ENCODE results near the gene RASAL2. TPM values are rescaled to one million over a fixed set of nuclear protein-coding genes. Genes with fewer than 3 reads are reported as not detected.

The RASAL2 gene
- total RNA-seq, 1 experiment from 2014 or later = 56.9 TPM

GRCh38 chr1:178485541-178485981 lies 391.7 kb downstream of the RASAL2 start:
- Mint-ChIP-seq H3K27me3 (ENCODE audit: insufficient read depth, unreplicated experiment) (no peaks in the 10 kb centered on the region), H3K9me3 (ENCODE audit: unreplicated experiment) (no peaks in the 10 kb centered on the region), H3K4me1 (ENCODE audit: insufficient read depth, unreplicated experiment) (no peaks in the 10 kb centered on the region), H3K27ac (ENCODE audit: low read depth, unreplicated experiment) (peak overlapping the region; percentile 1), H3K4me3 (ENCODE audit: unreplicated experiment) (no peak overlapping the region), H3K36me3 (ENCODE audit: insufficient read depth, unreplicated experiment) (peaks cover 15% of the 10 kb centered on the region)
- BruUV-seq (replicated peaks) = no TSS peak
- TF ChIP-seq CTCF (IDR thresholded peaks at IDR 0.05; ENCODE audit: unreplicated experiment) = no peak
- ChIA-PET POLR2A (no interaction called here), CTCF (interaction anchor here (0.6 to 9.3 kb wide), 4 partner anchors 15 to 455 kb away, joined by 3 to 92 read pairs (median 3); no protein-coding TSS in a partner anchor)
- intact Hi-C loops (cut with micrococcal nuclease) = no loop called here
- no peak for DNase-seq (ENCODE audit: unreplicated experiment)

DNA sequence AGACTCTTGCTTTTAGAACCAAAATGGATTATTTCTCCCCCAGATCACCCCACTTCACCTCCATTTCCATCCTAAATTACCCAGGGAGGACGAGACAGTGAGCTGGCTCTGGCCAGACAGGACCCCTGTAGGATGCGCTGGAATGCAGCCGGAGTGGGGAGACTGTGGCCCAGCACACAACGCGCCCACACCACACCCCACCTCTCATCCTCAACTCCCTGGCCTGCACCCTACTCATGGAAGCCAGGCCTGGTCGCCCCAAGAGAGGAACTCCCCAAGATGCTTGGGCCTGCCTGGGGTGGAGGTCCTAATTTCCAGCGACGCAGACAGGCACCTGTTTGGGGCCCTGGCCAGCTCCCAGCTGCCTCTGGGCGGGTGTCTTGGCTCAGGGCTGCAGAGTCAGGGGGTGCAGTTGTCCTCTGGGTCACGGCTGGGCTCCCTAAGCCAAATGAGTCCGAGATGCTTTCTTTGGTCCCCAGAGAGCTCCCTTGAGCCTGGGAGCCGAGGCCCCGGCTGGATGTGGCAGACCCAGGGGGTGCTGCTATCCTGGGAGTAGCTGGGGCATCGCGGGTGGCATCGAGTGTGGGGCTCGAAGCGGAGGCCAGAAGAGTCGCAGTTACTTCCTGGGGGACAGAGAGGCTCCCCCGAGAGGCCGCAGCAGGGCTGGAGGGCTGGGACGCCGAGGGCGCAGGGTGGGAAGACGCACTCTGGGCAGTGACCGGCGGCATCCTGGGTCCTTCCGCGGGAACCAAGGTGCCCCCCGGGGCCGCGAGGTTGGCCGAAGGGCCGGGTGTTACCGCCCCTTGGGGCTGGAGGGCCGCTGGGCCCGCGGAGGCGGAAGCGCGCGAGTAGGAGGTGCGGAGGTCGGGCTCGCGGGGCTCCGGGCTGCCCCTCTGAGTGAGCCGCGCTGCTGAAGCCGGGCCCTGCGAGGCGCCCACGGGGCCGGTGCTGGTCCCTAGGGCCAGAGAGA lies 392.5 kb downstream of the RASAL2 start:
- Mint-ChIP-seq H3K36me3 (ENCODE audit: insufficient read depth, unreplicated experiment) (peaks cover 13% of the 10 kb centered on the region), H3K27me3 (ENCODE audit: insufficient read depth, unreplicated experiment) (no peaks in the 10 kb centered on the region), H3K27ac (ENCODE audit: low read depth, unreplicated experiment) (no peak overlapping the region), H3K4me1 (ENCODE audit: insufficient read depth, unreplicated experiment) (no peaks in the 10 kb centered on the region), H3K9me3 (ENCODE audit: unreplicated experiment) (no peaks in the 10 kb centered on the region), H3K4me3 (ENCODE audit: unreplicated experiment) (no peak overlapping the region)
- TF ChIP-seq CTCF (IDR thresholded peaks at IDR 0.05; ENCODE audit: unreplicated experiment) = no peak
- no TSS peak for BruUV-seq (replicated peaks)
- ChIA-PET CTCF (interaction anchor here (0.6 to 9.3 kb wide), 3 partner anchors 14 to 186 kb away, joined by 3 to 92 read pairs (median 3); no protein-coding TSS in a partner anchor), POLR2A (no interaction called here)
- intact Hi-C loops (cut with micrococcal nuclease) = no loop called here
- no peak for DNase-seq (ENCODE audit: unreplicated experiment)

DNA sequence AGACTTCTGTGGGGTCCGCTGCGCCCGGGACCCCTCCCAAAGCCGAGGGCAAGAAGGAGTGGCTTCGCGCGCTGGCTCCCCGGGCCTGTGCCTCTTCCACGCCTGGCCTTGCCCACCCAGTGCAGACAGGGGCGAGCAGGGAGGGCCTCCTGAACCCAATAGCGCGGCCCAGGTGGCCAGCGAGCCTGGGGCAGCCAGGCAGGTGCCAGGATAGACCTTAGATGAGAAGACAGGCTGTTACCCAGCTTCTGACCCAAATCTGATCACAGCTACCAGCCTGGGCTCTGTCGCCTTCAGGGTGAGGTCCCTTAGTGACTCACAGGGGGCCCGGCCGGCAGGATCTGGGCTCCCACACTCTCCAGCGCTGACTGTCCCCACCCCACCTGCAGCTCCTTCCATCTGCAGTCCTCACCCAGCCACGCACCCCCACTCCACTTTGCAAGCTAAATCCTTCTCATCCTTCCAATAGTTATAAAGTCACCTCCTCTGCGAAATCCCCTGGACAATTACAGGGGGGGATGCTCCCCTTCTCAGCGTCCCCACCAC lies 393.2 kb downstream of the RASAL2 start:
- H3K4me3 Mint-ChIP-seq (ENCODE audit: unreplicated experiment) = no peak overlapping the region
- peaks cover 13% of the 10 kb centered on the region for H3K36me3 Mint-ChIP-seq (ENCODE audit: insufficient read depth, unreplicated experiment)
- no peaks in the 10 kb centered on the region for H3K9me3 Mint-ChIP-seq (ENCODE audit: unreplicated experiment)
- intact Hi-C loops (cut with micrococcal nuclease) = no loop called here
- H3K27me3 Mint-ChIP-seq (ENCODE audit: insufficient read depth, unreplicated experiment) = no peaks in the 10 kb centered on the region
- TF ChIP-seq CTCF (IDR thresholded peaks at IDR 0.05; ENCODE audit: unreplicated experiment) = no peak
- ChIA-PET CTCF (interaction anchor here (0.6 to 9.3 kb wide), 4 partner anchors 14 to 187 kb away, joined by 3 to 92 read pairs (median 4); no protein-coding TSS in a partner anchor), POLR2A (interaction anchor here (1.0 kb wide), 1 partner anchor 11 kb away, joined by 3 read pairs; no protein-coding TSS in a partner anchor)
- no TSS peak for BruUV-seq (replicated peaks)
- no peak overlapping the region for H3K27ac Mint-ChIP-seq (ENCODE audit: low read depth, unreplicated experiment)
- H3K4me1 Mint-ChIP-seq (ENCODE audit: insufficient read depth, unreplicated experiment) = no peaks in the 10 kb centered on the region
- no peak for DNase-seq (ENCODE audit: unreplicated experiment)

DNA sequence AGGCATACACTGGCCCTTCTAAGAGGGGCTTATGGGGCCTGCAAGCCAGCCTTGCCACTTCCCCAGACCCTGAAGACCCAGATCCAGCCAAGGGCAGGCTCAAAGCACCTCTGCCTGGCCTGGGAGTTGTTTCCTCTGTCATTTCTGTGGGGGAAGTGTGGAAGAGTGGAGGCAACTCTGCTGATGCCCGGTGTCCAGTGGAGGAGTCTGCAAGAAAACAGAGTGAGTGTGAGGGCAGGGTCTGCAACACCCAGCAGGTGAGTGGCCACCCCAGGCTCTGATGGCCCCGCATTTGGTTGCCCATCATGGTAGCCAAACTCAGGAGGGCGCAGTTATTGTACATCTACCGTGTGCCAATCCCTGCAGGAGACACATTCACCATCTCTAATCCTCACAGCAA lies 394.5 kb downstream of the RASAL2 start:
- no peaks in the 10 kb centered on the region for H3K4me1 Mint-ChIP-seq (ENCODE audit: insufficient read depth, unreplicated experiment)
- DNase-seq (ENCODE audit: unreplicated experiment) = no peak
- ChIA-PET POLR2A (no interaction called here), CTCF (interaction anchor here (1.0 to 9.3 kb wide), 2 partner anchors 12 to 17 kb away, joined by 4 to 92 read pairs; no protein-coding TSS in a partner anchor)
- H3K36me3 Mint-ChIP-seq (ENCODE audit: insufficient read depth, unreplicated experiment) = peaks cover 5% of the 10 kb centered on the region
- H3K9me3 Mint-ChIP-seq (ENCODE audit: unreplicated experiment) = no peaks in the 10 kb centered on the region
- H3K4me3 Mint-ChIP-seq (ENCODE audit: unreplicated experiment) = no peak overlapping the region
- intact Hi-C loops (cut with micrococcal nuclease) = no loop called here
- no peak for TF ChIP-seq CTCF (IDR thresholded peaks at IDR 0.05; ENCODE audit: unreplicated experiment)
- H3K27ac Mint-ChIP-seq (ENCODE audit: low read depth, unreplicated experiment) = no peak overlapping the region
- BruUV-seq (replicated peaks) = no TSS peak
- H3K27me3 Mint-ChIP-seq (ENCODE audit: insufficient read depth, unreplicated experiment) = no peaks in the 10 kb centered on the region

Measured in MCF 10A (cell line).